NCI-H1105 treated with DMSO at 0.1 percent for 48 hours (cell line): ENCODE results near the gene PKP3.
"Not testable (repeated sequence)": the region's sequence is repeated elsewhere in the genome, so short reads cannot be mapped to it uniquely, and the experiment has no call there.

Experiments used
- DNase-seq: peaks from one replicate; lab custom pipeline; 2025; lab: John Stamatoyannopoulos, UW

Gene PKP3

DNA sequence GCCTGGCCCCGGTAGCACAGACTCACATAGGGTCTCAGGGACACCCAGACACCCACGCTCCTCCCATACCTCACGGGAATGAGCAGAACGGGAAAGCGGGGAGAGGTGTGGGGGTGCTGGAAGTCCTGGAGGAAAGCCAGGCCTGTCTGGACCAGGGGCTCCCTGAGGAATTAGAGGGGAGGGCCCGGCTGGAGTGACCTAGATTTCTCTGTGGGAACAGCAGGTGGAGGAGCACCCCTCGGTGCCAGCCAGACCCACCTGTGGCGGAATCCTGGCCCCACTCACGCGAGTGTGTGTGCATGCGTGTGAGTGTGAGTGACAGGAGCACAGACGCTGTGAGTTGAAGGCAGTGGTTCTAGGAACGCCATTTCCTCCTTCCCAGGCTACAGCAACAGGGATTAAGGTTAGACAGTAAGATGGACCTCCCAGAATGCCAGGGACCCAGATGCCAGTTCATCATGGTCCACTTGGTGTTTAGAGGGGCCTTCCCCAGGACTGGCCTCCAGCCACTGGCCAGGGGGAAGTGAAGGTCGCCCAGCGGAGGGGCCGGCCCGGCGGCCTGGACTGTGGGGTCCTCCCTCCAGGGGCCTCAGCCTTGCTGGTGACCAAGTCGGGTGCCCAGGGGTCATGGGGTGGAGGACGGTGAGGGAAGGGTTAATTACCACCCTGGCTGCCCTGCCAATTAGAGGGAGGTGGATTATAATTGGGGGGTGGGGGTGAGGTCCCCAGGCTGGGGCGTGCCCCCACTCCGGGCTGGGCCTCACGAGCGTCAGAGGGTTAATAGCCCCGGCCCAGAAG is 1.0 kb downstream of the PKP3 start:
- DNase-seq = no peak

DNA sequence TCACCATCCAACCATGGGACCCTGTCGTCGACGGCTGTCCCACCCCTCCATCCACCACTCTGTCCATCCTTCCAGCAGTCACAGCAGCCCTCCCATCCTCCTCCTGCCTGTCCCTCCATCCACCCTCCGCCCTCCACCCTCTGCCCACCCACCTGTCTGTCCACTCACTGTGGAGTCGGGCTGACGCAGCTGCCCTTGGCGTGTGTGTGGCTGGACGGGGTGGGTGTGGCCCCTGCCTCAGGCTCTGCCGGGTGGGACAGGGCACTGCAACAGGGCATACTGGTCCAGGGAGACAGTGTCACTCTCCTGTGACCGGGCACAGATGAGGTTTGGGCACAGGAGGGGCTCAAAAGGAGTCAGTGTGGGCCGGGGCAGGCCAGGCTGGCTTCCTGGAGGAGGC is 1.9 kb downstream of the PKP3 start:
- no peak for DNase-seq

- no peak for DNase-seq
Observed at GRCh38 chr11:396511-396947, 2.5 kb downstream of the PKP3 start.

GRCh38 chr11:396948-397548 is 3.0 kb downstream of the PKP3 start:
- no peak for DNase-seq

DNA sequence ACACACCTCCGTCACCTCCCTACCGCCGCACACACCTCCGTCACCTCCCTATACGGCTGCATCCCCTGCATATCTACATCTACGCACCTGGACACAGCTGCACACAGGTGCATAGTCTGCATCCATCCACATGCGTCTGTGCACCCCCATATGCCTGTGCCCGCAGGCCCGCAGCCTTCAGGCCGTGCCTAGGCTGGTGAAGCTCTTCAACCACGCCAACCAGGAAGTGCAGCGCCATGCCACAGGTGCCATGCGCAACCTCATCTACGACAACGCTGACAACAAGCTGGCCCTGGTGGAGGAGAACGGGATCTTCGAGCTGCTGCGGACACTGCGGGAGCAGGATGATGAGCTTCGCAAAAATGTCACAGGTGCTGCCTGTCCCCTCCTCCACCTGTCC is 4.8 kb downstream of the PKP3 start:
- DNase-seq = no peak

DNA sequence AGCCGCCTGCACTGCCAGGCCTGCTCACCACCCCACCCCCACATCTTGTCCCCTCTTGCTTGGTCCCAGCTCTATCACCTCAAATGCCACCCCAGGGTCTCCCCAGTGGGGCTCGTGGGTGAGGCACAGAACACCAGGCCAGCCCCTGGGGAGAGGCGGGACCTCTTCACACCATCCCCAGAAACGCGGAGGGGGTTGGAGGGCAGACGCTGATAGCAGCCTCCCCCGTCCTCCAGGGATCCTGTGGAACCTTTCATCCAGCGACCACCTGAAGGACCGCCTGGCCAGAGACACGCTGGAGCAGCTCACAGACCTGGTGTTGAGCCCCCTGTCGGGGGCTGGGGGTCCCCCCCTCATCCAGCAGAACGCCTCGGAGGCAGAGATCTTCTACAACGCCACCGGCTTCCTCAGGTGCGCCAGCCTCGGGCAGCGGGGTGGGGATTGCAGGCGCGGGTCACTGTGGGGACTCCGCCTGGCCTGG is 5.8 kb downstream of the PKP3 start:
- no peak for DNase-seq

DNA sequence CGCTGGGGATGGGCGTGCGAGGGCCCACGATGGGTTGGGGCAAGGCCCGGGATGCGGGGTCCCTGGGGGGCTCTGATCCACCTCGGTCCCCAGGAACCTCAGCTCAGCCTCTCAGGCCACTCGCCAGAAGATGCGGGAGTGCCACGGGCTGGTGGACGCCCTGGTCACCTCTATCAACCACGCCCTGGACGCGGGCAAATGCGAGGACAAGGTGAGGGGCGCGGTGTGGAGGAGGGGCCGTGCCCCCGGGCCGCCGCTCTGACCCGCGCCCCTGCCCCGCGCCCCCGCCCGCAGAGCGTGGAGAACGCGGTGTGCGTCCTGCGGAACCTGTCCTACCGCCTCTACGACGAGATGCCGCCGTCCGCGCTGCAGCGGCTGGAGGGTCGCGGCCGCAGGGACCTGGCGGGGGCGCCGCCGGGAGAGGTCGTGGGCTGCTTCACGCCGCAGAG is 6.3 kb downstream of the PKP3 start:
- no peak for DNase-seq

GRCh38 chr11:401196-401595 is 7.2 kb downstream of the PKP3 start:
- DNase-seq = not testable (repeated sequence)

GRCh38 chr11:403021-403760 is 9.2 kb downstream of the PKP3 start:
- DNase-seq = no peak

GRCh38 chr11:403761-404431 is 9.9 kb downstream of the PKP3 start:
- no peak for DNase-seq

DNA sequence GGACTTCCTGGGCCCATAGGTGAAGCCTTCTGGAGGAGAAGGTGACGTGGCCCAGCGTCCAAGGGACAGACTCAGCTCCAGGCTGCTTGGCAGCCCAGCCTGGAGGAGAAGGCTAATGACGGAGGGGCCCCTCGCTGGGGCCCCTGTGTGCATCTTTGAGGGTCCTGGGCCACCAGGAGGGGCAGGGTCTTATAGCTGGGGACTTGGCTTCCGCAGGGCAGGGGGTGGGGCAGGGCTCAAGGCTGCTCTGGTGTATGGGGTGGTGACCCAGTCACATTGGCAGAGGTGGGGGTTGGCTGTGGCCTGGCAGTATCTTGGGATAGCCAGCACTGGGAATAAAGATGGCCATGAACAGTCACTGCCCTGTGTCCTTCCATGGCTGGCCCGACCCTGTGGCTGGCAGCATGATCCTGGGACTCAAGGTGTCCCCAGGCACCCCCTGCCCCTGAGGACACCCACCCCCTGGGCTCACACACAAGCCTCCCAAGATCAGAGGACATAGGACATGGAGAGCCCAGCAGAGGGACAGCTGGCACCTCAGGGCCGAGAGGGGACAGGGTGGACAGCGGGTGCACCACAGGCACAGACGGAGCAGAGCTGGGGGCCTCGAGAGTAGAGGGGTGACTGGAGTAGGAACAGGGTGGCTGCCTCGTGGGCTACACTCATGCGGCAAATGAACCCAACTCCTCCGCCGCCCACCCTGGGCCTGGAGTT is 10.7 kb downstream of the PKP3 start:
- DNase-seq = no peak

GRCh38 chr11:405323-405953 is 11.4 kb downstream of the PKP3 start:
- no peak for DNase-seq

GRCh38 chr11:405954-406795 is 12.2 kb downstream of the PKP3 start:
- DNase-seq = no peak

DNA sequence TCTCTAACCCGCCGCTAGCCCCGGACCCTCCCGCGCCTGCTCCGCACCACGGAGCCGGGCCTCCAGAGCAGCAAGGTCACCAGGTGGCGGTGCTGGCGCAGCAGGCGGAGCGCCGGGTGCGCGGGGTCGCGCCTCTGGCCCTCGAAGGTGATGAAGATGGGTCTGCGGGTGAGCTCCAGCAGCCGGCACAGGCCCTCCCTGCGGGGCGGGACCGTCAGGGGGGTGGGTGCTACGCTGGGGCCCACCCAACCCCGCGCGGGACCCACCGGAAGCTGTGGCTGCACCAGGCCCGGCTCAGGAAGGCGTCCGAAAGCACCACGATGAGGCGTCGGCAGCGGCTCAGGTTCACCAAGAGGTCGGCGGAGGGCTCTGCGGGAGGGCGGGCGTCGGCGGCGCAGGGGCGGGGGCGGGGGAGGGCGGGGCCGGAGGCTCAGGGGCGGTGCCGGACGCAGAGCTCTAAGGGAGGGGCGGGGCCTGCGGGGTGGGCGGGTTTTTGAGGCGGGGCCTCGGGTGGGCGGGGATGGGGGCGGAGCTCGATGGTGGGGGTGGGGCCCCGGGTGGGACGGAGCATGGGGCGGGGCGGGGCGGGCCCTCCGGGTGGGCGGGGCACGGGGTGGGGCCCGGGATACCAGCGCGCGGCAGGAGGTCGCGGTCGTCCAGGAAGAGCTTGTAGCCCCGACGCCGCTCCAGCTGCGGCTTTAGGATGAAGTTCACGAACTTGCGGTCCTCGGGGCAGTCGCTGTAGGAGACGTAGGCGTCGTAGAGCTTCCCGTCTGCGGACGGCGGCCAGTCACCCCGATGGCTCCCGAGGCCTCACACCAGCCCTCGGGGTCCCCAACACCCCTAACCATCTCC is 13.0 kb downstream of the PKP3 start:
- no peak for DNase-seq

DNA sequence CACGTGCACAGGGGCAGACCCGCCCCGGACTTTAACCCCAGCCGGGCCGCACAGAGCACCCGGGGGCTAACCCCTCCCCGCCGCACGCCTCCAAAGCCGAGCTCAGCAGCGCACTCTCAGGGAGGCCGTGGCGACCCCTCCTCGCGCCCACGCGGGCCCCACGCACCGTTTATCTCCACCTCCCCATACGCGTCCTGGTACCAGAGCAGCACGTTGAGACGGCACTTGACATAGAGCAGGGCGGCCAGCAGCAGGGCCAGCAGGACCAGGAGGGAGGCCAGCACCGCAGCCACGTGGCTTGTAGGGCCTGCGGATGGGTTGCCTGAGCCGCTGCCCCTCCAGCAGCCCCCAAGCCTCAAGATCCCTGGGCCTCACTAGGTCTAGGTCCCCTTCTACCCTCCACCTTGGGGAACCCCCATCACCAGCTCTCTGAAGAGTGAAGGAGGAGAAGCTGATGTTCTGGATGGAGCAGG is 13.7 kb downstream of the PKP3 start:
- no peak for DNase-seq

- no peak for DNase-seq
Observed at GRCh38 chr11:408154-409007, 14.4 kb downstream of the PKP3 start.

DNA sequence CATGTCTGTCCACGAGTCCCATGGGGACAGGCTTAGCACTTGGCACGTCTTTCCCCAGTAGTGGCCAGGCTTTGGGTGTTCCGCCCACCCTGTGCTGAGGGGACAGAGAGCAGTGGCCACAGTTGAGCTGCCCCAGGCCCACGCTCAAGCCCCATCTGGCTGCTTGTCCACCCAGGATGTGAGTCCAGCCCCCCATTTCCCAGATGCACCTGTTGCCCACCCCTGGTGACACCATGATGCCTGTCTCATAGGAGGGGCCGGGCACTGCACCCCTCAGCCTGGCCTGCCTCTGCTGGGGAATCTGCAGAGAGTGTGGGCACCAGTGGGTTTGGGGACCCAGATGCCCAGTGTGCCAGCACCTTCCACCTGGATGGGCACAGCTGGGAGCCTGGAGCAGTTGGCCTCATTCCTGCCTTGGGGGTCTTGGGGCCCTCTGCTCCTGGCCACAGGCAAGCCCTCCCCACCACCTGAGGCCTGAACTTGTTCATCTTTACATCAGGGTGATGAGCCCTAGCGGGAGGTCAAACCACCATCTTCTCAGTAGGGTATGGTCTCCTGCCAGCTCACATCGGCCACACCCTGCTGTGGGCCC is 15.1 kb downstream of the PKP3 start:
- DNase-seq = no peak
